H9 (cell line): ENCODE data around the gene BAIAP2. TPM values are rescaled to one million over a fixed set of nuclear protein-coding genes. Genes with fewer than 3 reads are reported as not detected.
A peak's percentile ranks its signal among the peaks of the same experiment; 100 is the strongest.

Experiments
- DNase-seq: peaks from one replicate; pipeline ENCODE4 v3.0.0-alpha.2; 2017
- H2AFZ ChIP-seq: one replicate; pipeline ENCODE4 v1.6.1; 2013; ENCODE audit warnings: mild to moderate bottlenecking, low read length, control low read depth, moderate library complexity
- H2AK5ac ChIP-seq: 2 replicates; pipeline ENCODE4 v1.6.1; 2013; ENCODE audit warnings: low read length, control low read depth, mixed read lengths; ENCODE audit not compliant: insufficient read length
- H2BK120ac ChIP-seq: one replicate; pipeline ENCODE4 v1.6.1; 2013; ENCODE audit warnings: low read depth, mild to moderate bottlenecking, low read length, control low read depth, inconsistent platforms; ENCODE audit not compliant: poor library complexity, severe bottlenecking
- H2BK12ac ChIP-seq: 2 replicates; pipeline ENCODE4 v1.6.1; 2013; ENCODE audit warnings: low read length, control low read depth, mixed read lengths, low read depth; ENCODE audit not compliant: insufficient read length
- H2BK15ac ChIP-seq: 2 replicates; pipeline ENCODE4 v1.6.1; 2013; ENCODE audit warnings: low read depth, low read length, control low read depth
- H2BK20ac ChIP-seq: one replicate; pipeline ENCODE4 v1.6.1; 2013; ENCODE audit warnings: low read depth, mild to moderate bottlenecking, low read length, control low read depth, inconsistent platforms; ENCODE audit not compliant: poor library complexity, severe bottlenecking
- H2BK5ac ChIP-seq: 2 replicates; pipeline ENCODE4 v1.6.1; 2013; ENCODE audit warnings: low read length, control low read depth, mixed read lengths; ENCODE audit not compliant: insufficient read length
- H3K14ac ChIP-seq: 2 replicates; pipeline ENCODE4 v1.6.1; 2013; ENCODE audit warnings: low read length, control low read depth; ENCODE audit not compliant: insufficient read depth
- H3K18ac ChIP-seq: 2 replicates; pipeline ENCODE4 v1.6.1; 2013; ENCODE audit warnings: low read depth, mild to moderate bottlenecking, mixed read lengths, low read length, control low read depth; ENCODE audit not compliant: insufficient read length
- H3K23ac ChIP-seq: 2 replicates; pipeline ENCODE4 v1.6.1; 2013; ENCODE audit warnings: low read length, control low read depth, mixed read lengths, low read depth; ENCODE audit not compliant: insufficient read length
- H3K23me2 ChIP-seq: 2 replicates; pipeline ENCODE4 v1.6.1; 2013; ENCODE audit warnings: low read depth, mild to moderate bottlenecking, mixed read lengths, low read length, control low read depth; ENCODE audit not compliant: insufficient read length, poor library complexity, severe bottlenecking
- H3K27ac ChIP-seq: 2 replicates; pipeline ENCODE4 v1.5.1; 2013; ENCODE audit warnings: low read length, control low read depth, mixed read lengths, low read depth; ENCODE audit not compliant: insufficient read length
- H3K27me3 ChIP-seq: 2 replicates; pipeline ENCODE4 v1.6.1; 2013; ENCODE audit warnings: low read length, control low read depth, inconsistent platforms; ENCODE audit not compliant: insufficient read depth
- H3K4ac ChIP-seq: 2 replicates; pipeline ENCODE4 v1.6.1; 2013; ENCODE audit warnings: low read depth, mild to moderate bottlenecking, control low read depth, inconsistent platforms, low read length, moderate library complexity
- H3K4me1 ChIP-seq: 2 replicates; pipeline ENCODE4 v1.6.1; 2013; ENCODE audit warnings: low read length, control low read depth, inconsistent platforms; ENCODE audit not compliant: insufficient read depth
- H3K4me2 ChIP-seq: 2 replicates; pipeline ENCODE4 v1.6.1; 2013; ENCODE audit warnings: low read length, control low read depth, mixed read lengths; ENCODE audit not compliant: insufficient read length, insufficient read depth
- H3K56ac ChIP-seq: 2 replicates; pipeline ENCODE4 v1.6.1; 2013; ENCODE audit warnings: low read depth, mild to moderate bottlenecking, mixed read lengths, low read length, control low read depth; ENCODE audit not compliant: insufficient read length
- H3K79me1 ChIP-seq: 2 replicates; pipeline ENCODE4 v1.6.1; 2013; ENCODE audit warnings: low read depth, mild to moderate bottlenecking, moderate library complexity, low read length, control low read depth, inconsistent platforms; ENCODE audit not compliant: insufficient read depth, poor library complexity, severe bottlenecking
- H3K79me2 ChIP-seq: 2 replicates; pipeline ENCODE4 v1.6.1; 2013; ENCODE audit warnings: low read length, control low read depth, inconsistent platforms; ENCODE audit not compliant: insufficient read depth
- H3K9ac ChIP-seq: 2 replicates; pipeline ENCODE4 v1.6.1; 2013; ENCODE audit warnings: low read length, control low read depth, mixed read lengths; ENCODE audit not compliant: insufficient read length; ENCODE audit errors: extremely low read depth
- H3K9me3 ChIP-seq: one replicate; pipeline ENCODE4 v1.6.1; 2013; ENCODE audit warnings: low read depth, low read length, inconsistent platforms; ENCODE audit not compliant: control insufficient read depth
- H3T11ph ChIP-seq: one replicate; pipeline ENCODE4 v1.6.1; 2013; ENCODE audit warnings: mild to moderate bottlenecking, low read length, control low read depth, inconsistent platforms
- H4K20me1 ChIP-seq: one replicate; pipeline ENCODE4 v1.6.1; 2013; ENCODE audit not compliant: control insufficient read depth, insufficient read length, insufficient read depth
- H4K5ac ChIP-seq: 2 replicates; pipeline ENCODE4 v1.6.1; 2013; ENCODE audit warnings: low read depth, mild to moderate bottlenecking, mixed read lengths, low read length, control low read depth; ENCODE audit not compliant: insufficient read length
- H4K8ac ChIP-seq: replicated peaks from 2 replicates; pipeline ENCODE4 v1.6.1; 2013; ENCODE audit warnings: low read length, control low read depth, mixed read lengths, low read depth; ENCODE audit not compliant: insufficient read length
- H4K91ac ChIP-seq: 2 replicates; pipeline ENCODE4 v1.6.1; 2013; ENCODE audit warnings: low read depth, mild to moderate bottlenecking, moderate library complexity, mixed read lengths, low read length, control low read depth; ENCODE audit not compliant: insufficient read length
- H3K27ac Mint-ChIP-seq, 3 experiments: 2 replicates in 2 of 3; 3 replicates in 1 of 3; pipeline ENCODE4 v1.8.0; 2020 to 2021; ENCODE audit warnings: mixed read lengths in 3 of 3, mild to moderate bottlenecking in 1 of 3, moderate library complexity in 1 of 3
- H3K27me3 Mint-ChIP-seq: 2 replicates; pipeline ENCODE4 v1.8.0; 2021; ENCODE audit warnings: low read depth, mild to moderate bottlenecking, moderate library complexity, mixed read lengths
- H3K36me3 Mint-ChIP-seq, 3 experiments: 2 replicates in 2 of 3; 3 replicates in 1 of 3; pipeline ENCODE4 v1.8.0; 2020 to 2021; ENCODE audit warnings: low read depth in 3 of 3, mixed read lengths in 3 of 3; ENCODE audit not compliant: insufficient read depth in 1 of 3
- H3K4me1 Mint-ChIP-seq, 2 experiments: 2 replicates each; pipeline ENCODE4 v1.8.0; 2020; ENCODE audit warnings: mixed read lengths in 2 of 2
- H3K4me3 Mint-ChIP-seq, 2 experiments: 2 replicates in 1 of 2; 3 replicates in 1 of 2; pipeline ENCODE4 v1.8.0; 2020 to 2021; ENCODE audit warnings: mild to moderate bottlenecking in 2 of 2, mixed read lengths in 2 of 2, moderate library complexity in 1 of 2
- H3K9me3 Mint-ChIP-seq, 2 experiments: 2 replicates in 1 of 2; 3 replicates in 1 of 2; pipeline ENCODE4 v1.8.0; 2020; ENCODE audit warnings: mild to moderate bottlenecking in 2 of 2, mixed read lengths in 2 of 2, moderate library complexity in 1 of 2
- WGBS: extraction: QIAGEN DNeasy Blood & Tissue Kit; methylation state at CpG from one replicate; pipeline ENCODE4 v1.1.7; 2013; ENCODE audit warnings: missing lambda C conversion rate, low lambda C conversion rate, mixed read lengths; ENCODE audit not compliant: insufficient read length; ENCODE audit errors: extremely low coverage; 5-methylcytosine and 5-hydroxymethylcytosine counted together
- total RNA-seq: library from RNA; stranded (reverse); gene quantifications from 2 replicates; pipeline ENCODE4 v1.2.1, GENCODE V29; 2021
- TF ChIP-seq, protein P1 (sequence below): fragments of 200-600 bp; sonication (generic); conservative IDR thresholded peaks from 3 replicates; pipeline ENCODE4 v1.8.0; 2021; ENCODE audit warnings: antibody characterized with exemption, mild to moderate bottlenecking

Gene BAIAP2
- total RNA-seq, 1 experiment from 2014 or later, result 27.8 TPM

GRCh38 chr17:81052199-81052997 is 17.4 kb downstream of the BAIAP2 start:
- Mint-ChIP-seq H3K9me3 (no peaks in the 10 kb centered on the region), H3K36me3 (no peaks in the 10 kb centered on the region; a peak in 1 of 7 replicates), H3K4me3 (no peak overlapping the region; a peak in 2 of 5 replicates), H3K4me1 (peaks cover 14 to 26% of the 10 kb centered on the region in 2 experiments), H3K27ac (peak overlapping the region; percentile 39 to 89 (median 83); a peak in 4 of 7 replicates), H3K27me3 (no peaks in the 10 kb centered on the region)
- Histone ChIP-seq H3K4me1 (no peaks in the 10 kb centered on the region), H3K27me3 (no peaks in the 10 kb centered on the region), H3K9me3 (no peaks in the 10 kb centered on the region), H3K23ac (no peak overlapping the region), H3K27ac (no peak overlapping the region), H2BK15ac (no peak overlapping the region), H2BK12ac (no peak overlapping the region), H4K8ac (no peak overlapping the region), H3K4me2 (no peak overlapping the region), H3K14ac (no peak overlapping the region), H2BK20ac (no peak overlapping the region), H3K9ac (no peak overlapping the region), H2BK5ac (no peak overlapping the region), H2AK5ac (no peak overlapping the region), H3K79me1 (no peaks in the 10 kb centered on the region), H3K4ac (no peak overlapping the region), H3T11ph (no peak overlapping the region), H3K18ac (no peak overlapping the region), H2BK120ac (no peak overlapping the region), H4K5ac (no peak overlapping the region), H3K56ac (no peak overlapping the region), H3K79me2 (peaks cover 2% of the 10 kb centered on the region; the same call in 1 of the 2 replicates), H2AFZ (no peak overlapping the region), H4K20me1 (peaks cover 2% of the 10 kb centered on the region), H4K91ac (no peak overlapping the region), H3K23me2 (no peaks in the 10 kb centered on the region)
- peak; percentile 51 for DNase-seq
- WGBS, result no CpG with 5 or more reads among the region's 31 CpGs
- TF ChIP-seq, protein P1, sequence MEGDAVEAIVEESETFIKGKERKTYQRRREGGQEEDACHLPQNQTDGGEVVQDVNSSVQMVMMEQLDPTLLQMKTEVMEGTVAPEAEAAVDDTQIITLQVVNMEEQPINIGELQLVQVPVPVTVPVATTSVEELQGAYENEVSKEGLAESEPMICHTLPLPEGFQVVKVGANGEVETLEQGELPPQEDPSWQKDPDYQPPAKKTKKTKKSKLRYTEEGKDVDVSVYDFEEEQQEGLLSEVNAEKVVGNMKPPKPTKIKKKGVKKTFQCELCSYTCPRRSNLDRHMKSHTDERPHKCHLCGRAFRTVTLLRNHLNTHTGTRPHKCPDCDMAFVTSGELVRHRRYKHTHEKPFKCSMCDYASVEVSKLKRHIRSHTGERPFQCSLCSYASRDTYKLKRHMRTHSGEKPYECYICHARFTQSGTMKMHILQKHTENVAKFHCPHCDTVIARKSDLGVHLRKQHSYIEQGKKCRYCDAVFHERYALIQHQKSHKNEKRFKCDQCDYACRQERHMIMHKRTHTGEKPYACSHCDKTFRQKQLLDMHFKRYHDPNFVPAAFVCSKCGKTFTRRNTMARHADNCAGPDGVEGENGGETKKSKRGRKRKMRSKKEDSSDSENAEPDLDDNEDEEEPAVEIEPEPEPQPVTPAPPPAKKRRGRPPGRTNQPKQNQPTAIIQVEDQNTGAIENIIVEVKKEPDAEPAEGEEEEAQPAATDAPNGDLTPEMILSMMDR, result no peak
